ENCODE measurements around the gene RPL39L.

RPL39L gene

GRCh38 chr3:187085021-187085666 lies 54.2 kb downstream of the RPL39L start:
- TF ChIP-seq, protein P1, sequence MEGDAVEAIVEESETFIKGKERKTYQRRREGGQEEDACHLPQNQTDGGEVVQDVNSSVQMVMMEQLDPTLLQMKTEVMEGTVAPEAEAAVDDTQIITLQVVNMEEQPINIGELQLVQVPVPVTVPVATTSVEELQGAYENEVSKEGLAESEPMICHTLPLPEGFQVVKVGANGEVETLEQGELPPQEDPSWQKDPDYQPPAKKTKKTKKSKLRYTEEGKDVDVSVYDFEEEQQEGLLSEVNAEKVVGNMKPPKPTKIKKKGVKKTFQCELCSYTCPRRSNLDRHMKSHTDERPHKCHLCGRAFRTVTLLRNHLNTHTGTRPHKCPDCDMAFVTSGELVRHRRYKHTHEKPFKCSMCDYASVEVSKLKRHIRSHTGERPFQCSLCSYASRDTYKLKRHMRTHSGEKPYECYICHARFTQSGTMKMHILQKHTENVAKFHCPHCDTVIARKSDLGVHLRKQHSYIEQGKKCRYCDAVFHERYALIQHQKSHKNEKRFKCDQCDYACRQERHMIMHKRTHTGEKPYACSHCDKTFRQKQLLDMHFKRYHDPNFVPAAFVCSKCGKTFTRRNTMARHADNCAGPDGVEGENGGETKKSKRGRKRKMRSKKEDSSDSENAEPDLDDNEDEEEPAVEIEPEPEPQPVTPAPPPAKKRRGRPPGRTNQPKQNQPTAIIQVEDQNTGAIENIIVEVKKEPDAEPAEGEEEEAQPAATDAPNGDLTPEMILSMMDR (IDR thresholded peaks at IDR 0.05; ENCODE audit: insufficient read depth, missing control alignments) = no peak
- FAIRE-seq (no peak), DNase-seq (ENCODE audit: insufficient read length, low spot score) (no peak)

DNA sequence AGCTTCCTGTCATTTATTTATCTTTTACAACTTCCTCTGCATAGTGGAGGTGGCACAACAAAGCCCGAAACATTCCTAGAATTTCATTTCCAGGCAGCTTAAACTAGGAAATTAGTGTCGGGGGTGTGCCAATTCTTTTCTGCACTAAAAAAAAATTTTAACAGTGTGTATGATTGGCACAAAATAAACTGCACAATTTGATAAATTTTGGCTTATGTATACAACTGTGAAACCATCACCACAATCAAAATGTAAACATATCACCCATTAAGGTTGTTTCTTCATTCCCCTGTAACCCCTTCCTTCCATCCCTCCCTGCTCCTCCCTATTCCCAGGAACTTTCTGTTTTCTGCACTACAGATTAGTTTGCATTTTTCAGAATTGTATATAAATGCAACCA lies 54.7 kb downstream of the RPL39L start:
- FAIRE-seq (no peak), DNase-seq (ENCODE audit: insufficient read length, low spot score) (no peak)
- TF ChIP-seq, protein P1 (IDR thresholded peaks at IDR 0.05; ENCODE audit: insufficient read depth, missing control alignments) = no peak

- TF ChIP-seq, protein P1 (IDR thresholded peaks at IDR 0.05; ENCODE audit: insufficient read depth, missing control alignments) = no peak
- no peak for DNase-seq (ENCODE audit: insufficient read length, low spot score)
- no peak for FAIRE-seq
Measured at GRCh38 chr3:187084126-187084525, 55.2 kb downstream of the RPL39L start.

DNA sequence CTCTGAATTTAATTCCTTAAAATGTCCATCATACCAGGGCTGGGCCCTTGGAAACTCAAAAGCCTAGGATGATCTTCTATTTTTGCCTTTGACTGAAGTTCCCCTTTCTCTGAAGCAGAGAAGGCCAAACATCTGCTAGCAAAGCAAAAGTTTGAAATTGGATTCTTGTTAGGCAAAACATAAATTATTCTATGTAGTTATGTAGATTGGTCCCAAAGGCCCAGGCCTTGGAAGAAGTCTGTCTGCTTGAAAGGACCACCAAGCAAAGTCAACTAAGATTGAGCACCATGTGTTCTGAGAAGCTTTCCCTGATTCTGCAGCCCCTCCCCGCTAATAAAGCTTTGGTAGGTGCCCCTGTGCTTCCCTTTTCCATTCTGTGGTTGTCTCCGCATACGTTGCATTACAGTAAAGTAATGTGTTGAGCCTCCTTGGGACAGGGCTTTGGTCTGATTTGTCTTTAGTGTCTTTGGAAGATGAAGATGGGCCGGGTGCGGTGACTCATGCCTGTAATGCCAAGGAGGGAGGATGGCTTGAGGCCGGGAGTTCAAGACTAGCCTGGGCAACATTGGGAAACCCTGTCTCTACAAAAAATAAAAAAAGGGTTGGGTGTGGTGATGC lies 56.4 kb downstream of the RPL39L start:
- TF ChIP-seq, protein P1 (IDR thresholded peaks at IDR 0.05; ENCODE audit: insufficient read depth, missing control alignments) = no peak
- DNase-seq (ENCODE audit: insufficient read length, low spot score) = no peak
- no peak for FAIRE-seq

- FAIRE-seq (no peak), DNase-seq (ENCODE audit: insufficient read length, low spot score) (no peak)
- TF ChIP-seq, protein P1 (IDR thresholded peaks at IDR 0.05; ENCODE audit: insufficient read depth, missing control alignments) = no peak
Measured at GRCh38 chr3:187080799-187081450, 58.4 kb downstream of the RPL39L start.

- TF ChIP-seq, protein P1 (IDR thresholded peaks at IDR 0.05; ENCODE audit: insufficient read depth, missing control alignments) = no peak
- no peak for DNase-seq (ENCODE audit: insufficient read length, low spot score)
Measured at GRCh38 chr3:187079090-187080022, 59.9 kb downstream of the RPL39L start.

More at GRCh38 chr3:187079090-187080022, 59.9 kb downstream of the RPL39L start:
- FAIRE-seq = no peak

Data from D721Med (cell line).